ENCODE results near the gene DRG2.
A peak's percentile ranks its signal among the peaks of the same experiment; 100 is the strongest.

Gene DRG2

GRCh38 chr17:18087610-18088491 is at the start of gene DRG2:
Gene DRG2, plus strand, starts transcription at chr17:18087948. Its CDS starts 76 bp downstream, at chr17:18088024.
- no peak for TF ChIP-seq CTCF (IDR thresholded peaks at IDR 0.05; ENCODE audit: low read depth, low read length, missing control alignments)
- DNase-seq (ENCODE audit: extremely low read depth, low read depth): peak; percentile 69

GRCh38 chr17:18038149-18038850 is 49.4 kb upstream of the DRG2 start:
- TF ChIP-seq CTCF (IDR thresholded peaks at IDR 0.05; ENCODE audit: low read depth, low read length, missing control alignments): no peak
- DNase-seq (ENCODE audit: extremely low read depth, low read depth): no peak

More at GRCh38 chr17:18087610-18088491, at the start of gene DRG2:
- peak within 1 kb of the TSS; percentile 74 for H3K4me3 ChIP-seq (replicated peaks; ENCODE audit: low read depth, low read length)

GRCh38 chr17:18038861-18039534 is 48.8 kb upstream of the DRG2 start, which contains the start of the genes ATPAF2 and GID4:
Gene ATPAF2, minus strand, starts transcription at chr17:18039168. Its CDS starts 155 bp downstream, at chr17:18039013.
Gene GID4, plus strand, starts transcription at chr17:18039408. Its CDS starts 57 bp downstream, at chr17:18039465.
- TF ChIP-seq CTCF (IDR thresholded peaks at IDR 0.05; ENCODE audit: low read depth, low read length, missing control alignments): no peak
- peak within 1 kb of the TSS; percentile 83 for H3K4me3 ChIP-seq (replicated peaks; ENCODE audit: low read depth, low read length)
- peak; percentile 91 for DNase-seq (ENCODE audit: extremely low read depth, low read depth)

More at GRCh38 chr17:18038149-18038850, 49.4 kb upstream of the DRG2 start:
- H3K4me3 ChIP-seq (replicated peaks; ENCODE audit: low read depth, low read length): peak overlapping the region; percentile 83

GRCh38 chr17:18039535-18040260 is 48.0 kb upstream of the DRG2 start:
- DNase-seq (ENCODE audit: extremely low read depth, low read depth): no peak
- H3K4me3 ChIP-seq (replicated peaks; ENCODE audit: low read depth, low read length): peak overlapping the region; percentile 83
- TF ChIP-seq CTCF (IDR thresholded peaks at IDR 0.05; ENCODE audit: low read depth, low read length, missing control alignments): no peak

GRCh38 chr17:18040261-18040858 is 47.4 kb upstream of the DRG2 start:
- no peak for TF ChIP-seq CTCF (IDR thresholded peaks at IDR 0.05; ENCODE audit: low read depth, low read length, missing control alignments)
- H3K4me3 ChIP-seq (replicated peaks; ENCODE audit: low read depth, low read length): peak overlapping the region; percentile 83
- DNase-seq (ENCODE audit: extremely low read depth, low read depth): no peak
